Effector memory CD4-positive, alpha-beta T cell (primary cell): ENCODE data around the gene HOXB9.

Experiments
- DNase-seq, 3 donors: peaks; one replicate each; pipeline ENCODE4 v3.0.0-alpha.2; 2020
- H3K27ac ChIP-seq: 2 replicates; pipeline ENCODE4 v1.7.0; 2013; ENCODE audit warnings: mild to moderate bottlenecking, low read length, moderate library complexity; ENCODE audit not compliant: insufficient read depth, poor library complexity, severe bottlenecking
- H3K27me3 ChIP-seq: replicated peaks from 2 replicates; pipeline ENCODE4 v1.7.0; 2013; ENCODE audit warnings: mild to moderate bottlenecking, low read length; ENCODE audit not compliant: insufficient read depth, control insufficient read depth, poor library complexity, severe bottlenecking
- H3K36me3 ChIP-seq: 2 replicates; pipeline ENCODE4 v1.7.0; 2013; ENCODE audit warnings: mild to moderate bottlenecking, low read length, moderate library complexity; ENCODE audit not compliant: control insufficient read depth, insufficient read depth
- H3K4me1 ChIP-seq: 2 replicates; pipeline ENCODE4 v1.7.0; 2013; ENCODE audit warnings: low read length, mild to moderate bottlenecking; ENCODE audit not compliant: control insufficient read depth, insufficient read depth, poor library complexity, severe bottlenecking
- H3K4me3 ChIP-seq: 2 replicates; pipeline ENCODE4 v1.7.0; 2013; ENCODE audit warnings: low read length, low read depth, mild to moderate bottlenecking; ENCODE audit not compliant: insufficient read depth, poor library complexity, severe bottlenecking
- H3K9me3 ChIP-seq: 2 replicates; pipeline ENCODE4 v1.7.0; 2013; ENCODE audit warnings: mild to moderate bottlenecking, low read length, moderate library complexity; ENCODE audit not compliant: control insufficient read depth

The HOXB9 gene

GRCh38 chr17:48601539-48602425 lies 24.4 kb downstream of the HOXB9 start:
- Histone ChIP-seq H3K27me3 (peaks cover 72% of the 10 kb centered on the region), H3K36me3 (no peaks in the 10 kb centered on the region), H3K4me3 (no peak overlapping the region), H3K4me1 (peaks cover 26% of the 10 kb centered on the region), H3K9me3 (no peaks in the 10 kb centered on the region), H3K27ac (no peak overlapping the region)
- no peak for DNase-seq

DNA sequence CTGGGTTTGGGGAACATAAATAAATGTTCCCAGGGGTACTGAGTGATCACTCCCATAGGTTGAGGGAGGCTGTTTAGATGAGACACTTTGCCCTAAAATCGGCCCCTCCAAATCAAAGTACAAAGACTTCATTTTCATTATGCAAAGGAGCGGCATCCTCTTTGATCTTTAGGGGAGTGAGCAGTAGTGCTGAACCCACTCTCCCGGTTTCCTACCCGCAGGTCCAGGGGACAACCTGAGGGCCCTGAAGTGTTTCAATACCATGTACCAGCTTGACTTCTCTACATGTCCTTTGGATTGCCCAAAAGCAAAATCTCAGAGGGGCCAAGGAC lies 25.0 kb downstream of the HOXB9 start:
- Histone ChIP-seq H3K27me3 (peaks cover 77% of the 10 kb centered on the region), H3K4me1 (peaks cover 32% of the 10 kb centered on the region), H3K36me3 (no peaks in the 10 kb centered on the region), H3K27ac (no peak overlapping the region), H3K9me3 (no peaks in the 10 kb centered on the region), H3K4me3 (no peak overlapping the region)
- no peak for DNase-seq

DNA sequence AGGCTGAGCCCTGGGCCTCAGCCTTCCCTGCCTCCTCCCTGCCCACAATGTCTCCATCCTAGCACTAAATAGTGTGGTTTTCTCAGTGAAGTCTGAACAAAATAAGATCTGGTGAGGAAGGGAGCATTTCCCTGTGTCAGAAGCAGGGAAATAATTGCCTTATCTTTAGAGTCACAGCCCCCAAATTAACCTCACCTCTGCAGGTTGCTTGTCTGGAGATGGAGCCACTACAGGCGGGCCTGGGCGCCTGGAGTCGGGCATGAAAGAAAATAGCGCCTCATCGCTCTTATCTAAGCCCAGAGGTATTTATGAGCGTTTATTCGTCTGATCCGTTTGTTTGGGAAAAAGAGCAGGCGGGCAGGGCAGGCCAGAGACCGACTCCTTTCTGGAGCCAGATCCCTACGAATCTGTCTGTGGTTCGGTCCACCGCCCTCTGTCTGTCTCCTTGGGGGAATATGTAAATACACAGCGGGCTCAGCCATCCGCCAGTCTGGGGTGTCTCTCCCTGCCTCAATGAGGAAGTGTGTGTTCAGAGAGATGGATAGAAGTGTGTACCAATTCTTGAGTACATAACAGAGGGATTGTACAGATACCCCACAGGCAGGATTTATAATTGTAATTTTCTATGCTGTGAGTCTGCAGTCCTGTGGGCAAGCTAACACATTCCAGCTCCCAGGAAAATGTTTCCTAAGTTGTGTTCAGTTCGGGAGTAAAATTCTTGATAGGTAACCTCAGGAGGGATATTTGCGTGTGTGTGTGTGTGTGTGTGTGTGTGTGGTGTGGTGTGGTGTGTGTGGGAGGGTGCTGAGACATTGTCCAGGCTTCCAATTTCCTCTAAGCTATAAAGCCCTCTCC lies 25.7 kb downstream of the HOXB9 start:
- Histone ChIP-seq H3K9me3 (no peaks in the 10 kb centered on the region), H3K36me3 (no peaks in the 10 kb centered on the region), H3K27ac (no peak overlapping the region), H3K4me1 (peaks cover 35% of the 10 kb centered on the region), H3K27me3 (peaks cover 80% of the 10 kb centered on the region), H3K4me3 (no peak overlapping the region)
- no peak for DNase-seq

GRCh38 chr17:48599354-48599753 lies 26.8 kb downstream of the HOXB9 start:
- Histone ChIP-seq H3K4me1 (peaks cover 34% of the 10 kb centered on the region), H3K4me3 (no peak overlapping the region), H3K27ac (no peak overlapping the region), H3K36me3 (no peaks in the 10 kb centered on the region), H3K27me3 (peaks cover 76% of the 10 kb centered on the region), H3K9me3 (no peaks in the 10 kb centered on the region)
- no peak for DNase-seq

GRCh38 chr17:48598736-48599135 lies 27.4 kb downstream of the HOXB9 start:
- no peak for DNase-seq
- Histone ChIP-seq H3K4me1 (peaks cover 27% of the 10 kb centered on the region), H3K27me3 (peaks cover 74% of the 10 kb centered on the region), H3K27ac (no peak overlapping the region), H3K36me3 (no peaks in the 10 kb centered on the region), H3K9me3 (no peaks in the 10 kb centered on the region), H3K4me3 (no peak overlapping the region)

DNA sequence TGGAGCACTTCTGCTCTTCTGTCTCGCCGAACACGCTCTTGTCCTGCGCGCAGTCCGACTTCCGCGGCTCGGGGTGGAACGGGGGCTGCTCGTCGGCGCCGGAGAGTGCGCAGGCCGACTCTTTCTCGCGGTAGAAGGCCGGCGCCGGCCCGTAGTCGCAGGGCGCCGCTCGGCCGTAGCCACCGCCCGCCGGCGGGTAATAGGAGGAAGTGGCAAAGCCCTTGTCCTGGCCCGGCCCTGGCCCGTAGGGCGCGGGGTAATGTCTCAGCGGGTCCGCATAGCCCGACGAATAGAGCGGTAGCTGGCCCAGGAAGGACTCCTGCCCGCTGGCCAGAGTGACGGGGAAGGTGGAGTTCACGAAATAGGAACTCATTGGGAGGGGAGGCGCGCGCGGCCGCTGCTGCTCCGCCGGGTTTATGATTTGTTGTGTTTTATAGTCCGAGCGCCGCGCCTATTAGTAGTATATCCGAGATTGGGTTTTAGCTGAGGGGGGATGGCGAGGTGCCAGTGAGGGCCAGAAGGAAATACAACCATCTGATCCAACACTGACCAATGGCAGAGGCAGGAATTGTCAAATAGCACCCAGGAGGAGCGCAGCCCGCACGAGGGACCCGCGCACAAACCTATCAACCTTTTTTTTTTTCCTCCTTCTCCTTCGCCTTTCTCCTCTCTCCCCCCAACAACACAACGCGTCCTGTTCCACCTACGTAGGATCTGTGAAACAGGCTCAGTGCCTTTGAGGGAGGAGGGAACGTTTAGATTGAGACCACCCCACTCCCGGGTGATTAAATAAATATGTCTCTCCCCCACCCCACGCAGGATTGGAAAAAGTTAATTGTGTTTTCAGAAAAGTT lies 28.2 kb downstream of the HOXB9 start:
- no peak for DNase-seq
- Histone ChIP-seq H3K9me3 (no peaks in the 10 kb centered on the region), H3K4me1 (peaks cover 31% of the 10 kb centered on the region), H3K27me3 (peaks cover 72% of the 10 kb centered on the region), H3K36me3 (no peaks in the 10 kb centered on the region), H3K27ac (no peak overlapping the region), H3K4me3 (peak overlapping the region; percentile 60)

DNA sequence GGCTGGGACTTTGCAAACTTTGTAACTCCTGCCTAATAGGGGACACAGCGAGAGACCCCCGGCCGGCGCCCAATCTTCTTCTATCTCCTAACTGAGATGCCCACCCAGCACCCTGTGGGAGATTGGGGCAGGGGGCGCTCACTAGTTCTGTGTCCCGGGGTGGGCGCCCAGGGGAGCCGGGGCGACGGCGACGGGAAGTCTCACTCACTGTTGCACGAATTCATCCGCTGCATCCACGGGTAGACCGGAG lies 28.7 kb downstream of the HOXB9 start:
- H3K27me3 ChIP-seq, result peaks cover 73% of the 10 kb centered on the region
- H3K27ac ChIP-seq, result no peak overlapping the region
- H3K9me3 ChIP-seq, result no peaks in the 10 kb centered on the region
- DNase-seq, result no peak
- peaks cover 37% of the 10 kb centered on the region for H3K4me1 ChIP-seq
- peak overlapping the region; percentile 60 for H3K4me3 ChIP-seq
- H3K36me3 ChIP-seq, result no peaks in the 10 kb centered on the region

DNA sequence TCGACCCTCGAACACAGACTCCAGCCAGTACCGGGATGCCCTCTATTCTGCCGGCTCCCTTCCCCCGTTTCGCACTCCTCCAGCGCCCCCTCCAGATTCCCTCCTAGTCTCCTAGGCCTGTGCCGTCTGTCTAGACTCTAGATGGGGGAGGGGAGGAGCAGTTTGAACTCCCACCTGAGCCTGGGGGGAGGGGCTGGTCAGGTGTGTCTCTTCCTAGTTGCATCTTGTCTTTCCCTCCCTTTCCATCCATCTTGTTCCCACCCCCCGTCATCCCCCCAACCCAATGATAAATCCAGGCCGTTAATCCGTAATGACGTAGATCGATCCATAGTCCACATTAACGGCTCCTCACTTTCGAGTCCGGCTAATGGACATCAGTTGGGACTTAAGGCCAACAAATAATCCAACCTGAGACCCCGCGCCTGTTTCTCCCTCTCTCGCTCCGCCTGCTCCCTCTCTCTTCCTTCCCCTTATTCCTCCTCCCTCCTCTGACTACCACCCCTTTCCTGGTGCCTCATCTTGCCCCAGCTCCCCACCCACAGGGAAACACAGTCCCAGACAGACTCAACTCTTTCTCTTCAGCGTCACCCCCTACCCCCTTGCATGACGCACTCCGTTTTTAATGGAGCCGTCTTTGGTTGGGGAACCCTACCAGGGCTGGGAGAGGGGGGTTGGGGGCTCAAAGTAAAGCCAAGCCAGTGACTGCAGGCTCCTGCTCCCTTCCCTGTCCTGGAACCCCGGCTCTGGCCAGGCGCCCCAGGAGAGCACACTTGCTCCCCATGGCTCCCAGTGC lies 29.2 kb downstream of the HOXB9 start:
- no peak overlapping the region for H3K27ac ChIP-seq
- no peaks in the 10 kb centered on the region for H3K9me3 ChIP-seq
- H3K4me3 ChIP-seq, result peak overlapping the region; percentile 60
- no peaks in the 10 kb centered on the region for H3K36me3 ChIP-seq
- peaks cover 42% of the 10 kb centered on the region for H3K4me1 ChIP-seq
- DNase-seq, result no peak
- peaks cover 73% of the 10 kb centered on the region for H3K27me3 ChIP-seq

- Histone ChIP-seq H3K27ac (no peak overlapping the region), H3K27me3 (peaks cover 65% of the 10 kb centered on the region), H3K4me1 (peaks cover 42% of the 10 kb centered on the region), H3K9me3 (no peaks in the 10 kb centered on the region), H3K4me3 (peak overlapping the region; percentile 60), H3K36me3 (no peaks in the 10 kb centered on the region)
- no peak for DNase-seq
These were observed 30.0 kb downstream of the HOXB9 start for GRCh38 chr17:48596000-48596734.
